AG09309 (cell line): ENCODE results near the gene CHD5.
A peak's percentile ranks its signal among the peaks of the same experiment; 100 is the strongest.

Source experiments
- DNase-seq: peaks from one replicate; pipeline ENCODE4 v3.0.0-alpha.2; 2010; ENCODE audit warnings: low read depth
- H3K4me3 ChIP-seq: 2 replicates; pipeline ENCODE4 v1.5.1; 2011; ENCODE audit warnings: mild to moderate bottlenecking, low read depth, low read length, moderate library complexity; ENCODE audit not compliant: control insufficient read depth
- CTCF ChIP-seq: IDR thresholded peaks from 2 replicates; pipeline ENCODE4 v1.5.1; 2011; ENCODE audit warnings: mild to moderate bottlenecking, low read depth, low read length, inconsistent platforms; ENCODE audit not compliant: insufficient read depth, control insufficient read depth; ENCODE audit errors: missing control alignments

Gene CHD5

GRCh38 chr1:6209661-6210580 is 29.8 kb upstream of the CHD5 start:
- TF ChIP-seq CTCF = peak; percentile 18
- peak overlapping the region; percentile 25; the same call in 1 of the 2 replicates for H3K4me3 ChIP-seq

GRCh38 chr1:6208723-6209660 is 28.9 kb upstream of the CHD5 start:
- DNase-seq = no peak
- H3K4me3 ChIP-seq = peak overlapping the region; percentile 37
- TF ChIP-seq CTCF = peak; percentile 25

More at GRCh38 chr1:6209661-6210580, 29.8 kb upstream of the CHD5 start:
- no peak for DNase-seq

- DNase-seq = no peak
These were observed 27.8 kb upstream of the CHD5 start for GRCh38 chr1:6207921-6208320.

GRCh38 chr1:6207075-6207885 is 27.2 kb upstream of the CHD5 start:
- DNase-seq = no peak
- TF ChIP-seq CTCF = no peak
- H3K4me3 ChIP-seq = no peak overlapping the region

More at GRCh38 chr1:6207921-6208320, 27.8 kb upstream of the CHD5 start:
- TF ChIP-seq CTCF = no peak
- no peak overlapping the region for H3K4me3 ChIP-seq

- DNase-seq = no peak
- peak overlapping the region; percentile 64 for H3K4me3 ChIP-seq
- no peak for TF ChIP-seq CTCF
These were observed 26.4 kb upstream of the CHD5 start for GRCh38 chr1:6206520-6206855.
